HepG2 (cell line): Measurements from ENCODE around the gene LSM2. TPM values are rescaled to one million over a fixed set of nuclear protein-coding genes. Genes with fewer than 3 reads are reported as not detected.
A peak's percentile ranks its signal among the peaks of the same experiment; 100 is the strongest.

ENCODE experiments used
- ASH2L ChIP-seq: fragments of 300-600, 200-600 bp; sonication (generic); IDR thresholded peaks from 2 replicates; pipeline ENCODE4 v1.7.0; 2017; ENCODE audit warnings: low read depth, mild to moderate bottlenecking, moderate library complexity, mixed read lengths, low read length; ENCODE audit not compliant: insufficient read length
- ATRX ChIP-seq: sonication (generic); formaldehyde crosslinking; IDR thresholded peaks from 2 replicates; pipeline ENCODE4 v1.4.0; 2020; ENCODE audit warnings: missing genetic modification reagents, borderline replicate concordance
- BCL3 ChIP-seq: sonication (generic); formaldehyde crosslinking; IDR thresholded peaks from 2 replicates; pipeline ENCODE4 v1.5.1; 2020; ENCODE audit warnings: mild to moderate bottlenecking, missing genetic modification reagents, moderate library complexity
- CBX5 ChIP-seq: sonication (generic); formaldehyde crosslinking; IDR thresholded peaks from 2 replicates; pipeline ENCODE4 v1.4.0; 2020; ENCODE audit warnings: missing genetic modification reagents, borderline replicate concordance
- CENPBD1 ChIP-seq: sonication (generic); formaldehyde crosslinking; IDR thresholded peaks from 2 replicates; pipeline ENCODE4 v1.8.0; 2022; ENCODE audit warnings: missing genetic modification reagents, low read depth, mild to moderate bottlenecking, borderline replicate concordance
- GTF2F1 ChIP-seq: fragments of 150-350 bp; IDR thresholded peaks from 2 replicates; pipeline ENCODE4 v1.6.1; 2014; ENCODE audit warnings: low read length
- HDAC6 ChIP-seq: fragments of 200-600 bp; sonication (generic); IDR thresholded peaks from 2 replicates; pipeline ENCODE4 v1.7.0; 2017; ENCODE audit warnings: mild to moderate bottlenecking, antibody characterized with exemption, low read length, low read depth
- JARID2 ChIP-seq: sonication (generic); formaldehyde crosslinking; IDR thresholded peaks from 2 replicates; pipeline ENCODE4 v1.8.1; 2023; ENCODE audit warnings: missing genetic modification reagents, inconsistent platforms; ENCODE audit not compliant: insufficient replicate concordance
- KLF13 ChIP-seq: sonication (generic); formaldehyde crosslinking; IDR thresholded peaks from 2 replicates; pipeline ENCODE4 v1.4.0; 2020; ENCODE audit warnings: mild to moderate bottlenecking, missing genetic modification reagents
- MXD1 ChIP-seq: sonication (generic); formaldehyde crosslinking; IDR thresholded peaks from 2 replicates; pipeline ENCODE4 v1.4.0; 2020; ENCODE audit warnings: mild to moderate bottlenecking, missing genetic modification reagents
- NR2F6 ChIP-seq, 2 experiments: IDR thresholded peaks; 2 replicates each; pipeline ENCODE4 v1.6.1; 2016; ENCODE audit warnings: antibody characterized with exemption in 1 of 2, mild to moderate bottlenecking in 1 of 2
- PRDM15 ChIP-seq: sonication (generic); formaldehyde crosslinking; IDR thresholded peaks from 2 replicates; pipeline ENCODE4 v1.4.0; 2020; ENCODE audit warnings: missing genetic modification reagents
- RCOR2 ChIP-seq: IDR thresholded peaks from 2 replicates; pipeline ENCODE4 v1.6.1; 2016; ENCODE audit warnings: missing biosample characterization, missing genetic modification reagents
- SATB2 ChIP-seq: sonication (generic); formaldehyde crosslinking; IDR thresholded peaks from 2 replicates; pipeline ENCODE4 v1.5.0; 2020; ENCODE audit warnings: missing genetic modification reagents
- ZFP36L1 ChIP-seq: sonication (generic); formaldehyde crosslinking; IDR thresholded peaks from 2 replicates; pipeline ENCODE4 v1.8.0; 2022; ENCODE audit warnings: mild to moderate bottlenecking, missing genetic modification reagents, moderate library complexity
- ZIK1 ChIP-seq: sonication (generic); formaldehyde crosslinking; IDR thresholded peaks from 2 replicates; pipeline ENCODE4 v1.5.0; 2020; ENCODE audit warnings: mild to moderate bottlenecking, low read depth, missing genetic modification reagents, borderline replicate concordance
- ZNF264 ChIP-seq: sonication (generic); formaldehyde crosslinking; IDR thresholded peaks from 2 replicates; pipeline ENCODE4 v1.4.0; 2020; ENCODE audit warnings: missing genetic modification reagents
- ZNF333 ChIP-seq: sonication (generic); formaldehyde crosslinking; IDR thresholded peaks from 2 replicates; pipeline ENCODE4 v1.4.0; 2020; ENCODE audit warnings: mild to moderate bottlenecking, missing genetic modification reagents, borderline replicate concordance
- ZNF337 ChIP-seq: sonication (generic); formaldehyde crosslinking; IDR thresholded peaks from 2 replicates; pipeline ENCODE4 v1.5.1; 2020; ENCODE audit warnings: missing genetic modification reagents, low read depth, mild to moderate bottlenecking, borderline replicate concordance
- ZNF33A ChIP-seq: sonication (generic); formaldehyde crosslinking; IDR thresholded peaks from 2 replicates; pipeline ENCODE4 v1.5.1; 2020; ENCODE audit warnings: missing genetic modification reagents, mild to moderate bottlenecking, moderate library complexity, borderline replicate concordance
- ZNF552 ChIP-seq: sonication (generic); formaldehyde crosslinking; IDR thresholded peaks from 2 replicates; pipeline ENCODE4 v1.9.0; 2022; ENCODE audit warnings: missing genetic modification reagents, mild to moderate bottlenecking, borderline replicate concordance
- ZNF652 ChIP-seq: IDR thresholded peaks from 2 replicates; pipeline ENCODE4 v1.6.1; 2016; ENCODE audit warnings: low read depth, borderline replicate concordance
- ZNF768 ChIP-seq: sonication (generic); formaldehyde crosslinking; IDR thresholded peaks from 2 replicates; pipeline ENCODE4 v1.4.0; 2020; ENCODE audit warnings: missing genetic modification reagents
- polyA plus RNA-seq, 8 experiments: library from polyadenylated mRNA; depleted of rRNA in 3 of 8; stranded (reverse) in 7 of 8; unstranded in 1 of 8; fragments of >200 nt; fragmentation: Illumina TruSeq in 4 of 8; extraction: Trizol in 4 of 8; gene quantifications; 2 replicates each; pipeline versions ENCODE4 v1.2.1 to v1.2.3, GENCODE V29; 2011 to 2016; ENCODE audit warnings: low read depth in 4 of 8, missing spikeins in 1 of 8, mixed read lengths in 1 of 8; ENCODE audit not compliant: insufficient read depth in 1 of 8
- total RNA-seq, 5 experiments: library from RNA; depleted of rRNA; stranded (reverse); fragments of >200 nt; fragmentation: Illumina TruSeq; extraction: Trizol; gene quantifications; 2 replicates each; pipeline ENCODE4 v1.2.3, GENCODE V29; 2016; ENCODE audit warnings: low read depth in 1 of 5

Gene LSM2
- total and polyA plus RNA-seq, 2 of the 13 experiments (the other 11 are each of a cell fraction or from before 2014, with no cell fraction given) = 69.4 to 90.5 TPM

- TF ChIP-seq PRDM15 = peak; percentile 62
- TF ChIP-seq GTF2F1 = peak; percentile 93
- TF ChIP-seq CENPBD1 (CRISPR knock-in tag) = 0 out of 2 replicates have a peak, but pooled peaks have one; percentile 3
- TF ChIP-seq CBX5 (CRISPR knock-in tag) = peak; percentile 59; the same call in 1 of the 2 replicates
- peak; percentile 95 for TF ChIP-seq ASH2L
- TF ChIP-seq RCOR2 = no peak
- no peak for TF ChIP-seq ZNF337 (CRISPR knock-in tag)
- peak; percentile 89; the same call in 1 of the 2 replicates for TF ChIP-seq HDAC6
- 0 out of 2 replicates have a peak, but pooled peaks have one; percentile 37 for TF ChIP-seq NR2F6 (IDR thresholded peaks at IDR 0.05)
- TF ChIP-seq NR2F6 (CRISPR knock-in tag; IDR thresholded peaks at IDR 0.05) = peak; percentile 64
- TF ChIP-seq ZNF552 = peak; percentile 14; the same call in 1 of the 2 replicates
- TF ChIP-seq ATRX (CRISPR knock-in tag) = 0 out of 2 replicates have a peak, but pooled peaks have one; percentile 70
- TF ChIP-seq ZIK1 (CRISPR knock-in tag) = 0 out of 2 replicates have a peak, but pooled peaks have one; percentile 39
- no peak for TF ChIP-seq ZFP36L1 (CRISPR knock-in tag)
- TF ChIP-seq MXD1 (CRISPR knock-in tag) = peak; percentile 56
- TF ChIP-seq ZNF652 (CRISPR knock-in tag) = no peak
- TF ChIP-seq ZNF33A = no peak
- TF ChIP-seq KLF13 (CRISPR knock-in tag) = no peak
- peak; percentile 76; the same call in 1 of the 2 replicates for TF ChIP-seq BCL3
- TF ChIP-seq ZNF264 (CRISPR knock-in tag) = peak; percentile 85
- TF ChIP-seq SATB2 (CRISPR knock-in tag) = peak; percentile 86
- TF ChIP-seq JARID2 (CRISPR knock-in tag) = peak; percentile 92
- peak; percentile 73; the same call in 1 of the 2 replicates for TF ChIP-seq ZNF768 (CRISPR knock-in tag)
- peak; percentile 15; the same call in 1 of the 2 replicates for TF ChIP-seq ZNF333 (CRISPR knock-in tag)
These were observed 27.8 kb upstream of the LSM2 start (continued) for GRCh38 chr6:31834367-31835250.
